ENCODE results near the gene PIGU. TPM values are rescaled to one million over a fixed set of nuclear protein-coding genes. Genes with fewer than 3 reads are reported as not detected.

The PIGU gene
- total RNA-seq, 4 donors from 2014 or later: 5.1 to 16.4 (median 8.5) TPM

GRCh38 chr20:34534391-34535165, 142.3 kb downstream of the PIGU start:
- intact Hi-C loops (cut with DNase I; ENCODE audit: low total_unique reads): no loop called here

GRCh38 chr20:34532756-34533155, 144.1 kb downstream of the PIGU start:
- no peak for TF ChIP-seq POLR2A (IDR thresholded peaks at IDR 0.05)
- no peak for TF ChIP-seq CTCF (IDR thresholded peaks at IDR 0.05)
- no peak overlapping the region for H3K4me3 ChIP-seq (ENCODE audit: low read depth, poor library complexity, severe bottlenecking)
- WGBS, 2 donors: 92 to 97% methylated on average over 7 of the region's 7 CpGs

More at GRCh38 chr20:34534391-34535165, 142.3 kb downstream of the PIGU start:
- no peak for DNase-seq (ENCODE audit: low spot score in 2 of 2)
- 88 to 91% methylated on average over 15 of the region's 15 CpGs for WGBS, 2 donors
- TF ChIP-seq CTCF (IDR thresholded peaks at IDR 0.05) (no peak), POLR2A (IDR thresholded peaks at IDR 0.05) (no peak)
- H3K4me3 ChIP-seq (ENCODE audit: low read depth, poor library complexity, severe bottlenecking): no peak overlapping the region

GRCh38 chr20:34532320-34532719, 144.6 kb downstream of the PIGU start:
- WGBS, 2 donors: 79 to 83% methylated on average over 8 of the region's 8 CpGs
- H3K4me3 ChIP-seq (ENCODE audit: low read depth, poor library complexity, severe bottlenecking): no peak overlapping the region
- TF ChIP-seq CTCF (IDR thresholded peaks at IDR 0.05): no peak
- no peak for TF ChIP-seq POLR2A (IDR thresholded peaks at IDR 0.05)
- intact Hi-C loops (cut with DNase I; ENCODE audit: low total_unique reads): no loop called here
- no peak for DNase-seq (ENCODE audit: low spot score in 2 of 2)

More at GRCh38 chr20:34532756-34533155, 144.1 kb downstream of the PIGU start:
- intact Hi-C loops (cut with DNase I; ENCODE audit: low total_unique reads): no loop called here
- no peak for DNase-seq (ENCODE audit: low spot score in 2 of 2)

- peak in 1 of 2 donors; percentile 42 for DNase-seq (ENCODE audit: low spot score in 2 of 2)
- WGBS, 2 donors: 70 to 82% methylated on average over 8 of the region's 8 CpGs
Measured at GRCh38 chr20:34531608-34532265, 145.2 kb downstream of the PIGU start.

GRCh38 chr20:34530342-34530741, 146.6 kb downstream of the PIGU start:
- DNase-seq (ENCODE audit: low spot score in 2 of 2): peak in 1 of 2 donors; percentile 58
- no peak overlapping the region for H3K4me3 ChIP-seq (ENCODE audit: low read depth, poor library complexity, severe bottlenecking)
- 85 to 86% methylated on average over 5 of the region's 5 CpGs for WGBS, 2 donors
- TF ChIP-seq CTCF (IDR thresholded peaks at IDR 0.05) (no peak), POLR2A (IDR thresholded peaks at IDR 0.05) (no peak)
- intact Hi-C loops (cut with DNase I; ENCODE audit: low total_unique reads): no loop called here

More at GRCh38 chr20:34531608-34532265, 145.2 kb downstream of the PIGU start:
- TF ChIP-seq CTCF (IDR thresholded peaks at IDR 0.05) (no peak), POLR2A (IDR thresholded peaks at IDR 0.05) (no peak)
- H3K4me3 ChIP-seq (ENCODE audit: low read depth, poor library complexity, severe bottlenecking): no peak overlapping the region
- intact Hi-C loops (cut with DNase I; ENCODE audit: low total_unique reads): no loop called here

All from lower leg skin (tissue), 4 donors.